NK-92 treated with Interleukin-12 subunit alpha and Interleukin-12 subunit beta, amount 100 ng/mL, for 24 hours (cell line): Measurements from ENCODE around the gene KLK10.

ENCODE experiments used
- DNase-seq: peaks from one replicate; lab custom pipeline; 2025; lab: John Stamatoyannopoulos, UW

The KLK10 gene, protein sequence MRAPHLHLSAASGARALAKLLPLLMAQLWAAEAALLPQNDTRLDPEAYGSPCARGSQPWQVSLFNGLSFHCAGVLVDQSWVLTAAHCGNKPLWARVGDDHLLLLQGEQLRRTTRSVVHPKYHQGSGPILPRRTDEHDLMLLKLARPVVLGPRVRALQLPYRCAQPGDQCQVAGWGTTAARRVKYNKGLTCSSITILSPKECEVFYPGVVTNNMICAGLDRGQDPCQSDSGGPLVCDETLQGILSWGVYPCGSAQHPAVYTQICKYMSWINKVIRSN

GRCh38 chr19:51019544-51019925 lies at the start of gene KLK10:
KLK10 (minus strand) TSS chr19:51019709; CDS start chr19:51019130, 579 bp downstream.
- DNase-seq, result no peak

DNA sequence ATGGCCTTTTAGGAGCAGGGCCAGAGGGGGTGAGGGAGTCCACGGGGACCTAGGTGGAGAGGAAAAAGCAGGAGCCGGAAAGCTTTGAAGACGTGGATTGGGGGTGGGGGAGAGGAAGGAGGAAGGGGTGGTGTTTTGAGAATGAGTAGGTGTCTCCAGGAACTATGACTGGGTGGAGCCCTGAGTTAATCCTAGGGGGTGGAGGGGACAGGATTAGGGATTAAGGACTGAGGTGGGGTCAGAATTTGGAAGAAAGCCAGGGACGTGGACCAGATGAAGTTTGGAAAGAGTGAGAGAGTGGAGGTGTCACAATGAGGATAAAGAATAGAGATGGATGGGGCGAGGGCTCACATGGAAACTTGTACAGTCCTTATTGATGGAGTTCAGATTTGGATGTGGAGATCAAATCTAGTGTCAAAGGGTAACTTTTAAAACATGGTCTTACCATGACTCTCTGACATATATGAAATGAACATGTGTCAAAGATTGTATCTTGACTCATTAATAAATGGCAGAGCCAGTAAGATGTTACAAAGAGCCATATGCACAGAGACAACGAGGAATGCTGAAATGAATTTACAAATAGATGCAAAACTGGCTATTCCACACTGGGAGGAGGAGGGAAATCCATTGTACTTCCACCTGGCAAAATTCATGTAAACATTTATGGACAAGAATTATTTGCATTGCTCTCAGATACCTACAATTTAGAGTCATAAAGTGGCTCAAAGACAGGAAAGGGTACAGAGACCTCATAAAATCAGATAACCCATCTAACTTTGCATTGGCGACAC lies 47.1 kb upstream of the KLK10 start:
- DNase-seq, result no peak

- DNase-seq, result no peak
These were observed 45.9 kb upstream of the KLK10 start for GRCh38 chr19:51065221-51065960.

DNA sequence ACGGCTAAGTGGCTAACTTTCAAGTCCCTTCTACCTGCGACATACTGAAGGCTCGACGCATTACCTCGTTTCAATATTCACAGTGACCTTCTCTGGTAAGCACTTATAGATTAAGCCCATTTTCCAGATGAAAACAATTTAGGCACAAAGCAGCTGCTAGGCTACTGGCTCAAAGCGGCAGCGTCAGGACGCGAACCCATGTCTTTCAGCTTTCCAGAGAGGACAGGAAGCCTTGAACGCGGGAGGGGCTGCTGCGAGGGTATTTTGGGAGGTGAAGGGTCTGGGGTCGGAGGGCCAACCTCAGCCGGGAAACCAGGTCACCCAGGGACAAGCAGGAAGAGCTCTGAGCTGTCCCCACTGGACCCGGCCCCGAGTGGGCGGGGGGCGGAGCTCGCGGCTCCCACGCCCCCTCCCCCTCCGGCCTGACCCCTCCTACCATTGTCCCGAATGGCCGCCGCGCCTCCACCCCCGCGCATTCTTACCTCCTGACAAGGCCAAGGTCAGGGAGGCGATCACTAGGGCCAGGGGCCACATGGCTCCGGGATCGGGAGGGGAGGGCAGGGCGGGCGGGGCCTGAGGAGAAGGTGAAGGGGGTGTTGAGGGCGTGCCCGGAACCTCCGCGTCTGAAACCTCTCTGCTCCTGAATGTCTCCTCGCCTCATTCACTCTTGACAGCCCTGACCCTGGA lies 45.2 kb upstream of the KLK10 start, which contains the start of gene KLK13:
KLK13 (minus strand) TSS at position 559 of the 687 bp plus-strand sequence; CDS start at position 534, 25 bp downstream.
- DNase-seq, result no peak

- DNase-seq, result no peak
These were observed 44.2 kb upstream of the KLK10 start for GRCh38 chr19:51063664-51064063.

DNA sequence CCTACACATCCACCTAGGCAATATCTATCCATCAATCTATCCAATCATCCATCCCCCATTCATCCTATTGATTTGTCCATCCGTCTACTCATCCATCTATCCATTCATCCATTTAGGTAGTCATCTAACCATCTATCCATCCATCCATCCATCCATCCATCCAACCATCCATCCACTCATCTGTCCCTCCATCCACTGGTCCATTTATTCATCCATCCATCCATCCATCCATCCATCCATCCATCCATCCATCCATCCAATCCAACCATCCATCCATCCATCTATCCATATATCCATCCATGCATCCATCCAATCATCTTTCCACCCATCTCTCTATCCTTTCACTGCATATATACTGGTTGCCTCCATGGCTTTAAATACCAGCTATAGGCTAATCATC lies 41.5 kb upstream of the KLK10 start:
- DNase-seq, result no peak

GRCh38 chr19:51060336-51060735 lies 40.8 kb upstream of the KLK10 start:
- DNase-seq, result no peak

DNA sequence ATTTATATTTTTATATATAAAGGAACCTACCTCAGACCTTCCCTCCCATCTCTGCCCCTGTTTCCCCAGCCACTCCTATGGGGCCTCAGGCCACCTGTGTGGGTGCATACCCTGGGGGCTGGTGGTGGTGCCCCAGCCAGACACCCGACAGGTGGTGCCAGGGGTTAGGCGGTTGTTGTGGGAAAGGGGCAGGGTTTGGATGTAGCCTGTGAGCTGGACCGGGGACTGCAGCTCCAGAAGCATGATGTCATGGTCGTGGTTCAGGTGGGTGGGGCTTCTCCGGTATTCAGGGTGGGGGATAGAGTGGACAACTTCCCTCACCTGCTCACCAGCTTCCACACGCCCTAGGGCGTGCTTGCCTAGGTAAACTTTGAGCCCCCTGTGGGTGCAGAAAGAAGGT lies 40.2 kb upstream of the KLK10 start:
- DNase-seq, result no peak

- no peak for DNase-seq
These were observed 36.4 kb upstream of the KLK10 start for GRCh38 chr19:51055866-51056265.

DNA sequence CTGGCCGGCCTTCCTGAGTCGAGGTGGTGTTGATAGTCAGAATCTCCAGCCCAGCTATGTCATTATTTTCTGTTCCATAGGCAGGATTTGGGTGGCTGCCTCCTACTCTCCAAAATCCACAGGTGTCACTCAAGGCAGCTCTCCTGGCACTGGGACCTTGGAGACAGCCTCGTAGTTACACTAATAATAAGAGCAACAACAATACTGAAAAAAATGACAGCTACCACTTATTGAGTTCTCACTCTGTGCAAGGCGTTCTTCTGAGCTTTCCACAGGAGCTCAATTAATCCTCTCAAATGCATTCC lies 27.5 kb upstream of the KLK10 start:
- no peak for DNase-seq

- no peak for DNase-seq
These were observed 24.8 kb upstream of the KLK10 start for GRCh38 chr19:51044327-51044726.

DNA sequence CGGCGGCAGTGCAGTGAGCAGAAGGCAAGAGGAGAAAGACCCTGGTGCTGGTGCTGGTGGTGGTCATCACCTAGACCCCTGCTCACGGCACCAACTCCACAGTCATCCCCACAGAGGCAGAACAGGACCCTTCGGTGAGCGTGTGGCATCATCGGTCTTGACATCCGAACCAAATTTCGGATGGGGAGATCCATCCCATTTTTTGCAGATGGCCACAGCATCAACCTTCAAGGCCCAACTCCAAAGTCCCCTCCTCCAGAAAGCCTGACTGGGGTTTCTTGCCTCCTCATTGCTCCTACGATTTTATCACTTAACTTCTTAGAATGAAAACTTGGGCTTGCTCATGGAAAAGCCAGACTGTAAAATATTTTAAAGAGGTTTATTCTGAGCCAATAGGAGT lies 24.0 kb upstream of the KLK10 start:
- no peak for DNase-seq

DNA sequence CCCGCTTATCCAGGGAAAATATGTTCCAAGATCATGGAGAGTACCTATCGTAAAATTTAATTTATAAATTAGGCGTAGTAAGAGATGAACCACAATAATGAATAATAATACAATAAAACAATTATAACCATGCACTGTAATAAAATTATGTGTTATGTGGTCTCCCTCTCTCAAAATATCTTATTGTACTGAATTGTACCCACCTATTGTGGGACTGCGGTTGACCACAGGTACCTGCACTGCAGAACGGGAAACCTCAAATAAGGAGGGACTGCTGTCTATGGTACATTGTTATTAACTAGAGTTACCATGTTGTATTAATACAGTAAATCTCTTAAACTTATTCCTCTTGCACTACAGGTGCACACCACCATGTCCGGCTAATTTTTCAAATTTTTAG lies 20.6 kb upstream of the KLK10 start:
- no peak for DNase-seq

DNA sequence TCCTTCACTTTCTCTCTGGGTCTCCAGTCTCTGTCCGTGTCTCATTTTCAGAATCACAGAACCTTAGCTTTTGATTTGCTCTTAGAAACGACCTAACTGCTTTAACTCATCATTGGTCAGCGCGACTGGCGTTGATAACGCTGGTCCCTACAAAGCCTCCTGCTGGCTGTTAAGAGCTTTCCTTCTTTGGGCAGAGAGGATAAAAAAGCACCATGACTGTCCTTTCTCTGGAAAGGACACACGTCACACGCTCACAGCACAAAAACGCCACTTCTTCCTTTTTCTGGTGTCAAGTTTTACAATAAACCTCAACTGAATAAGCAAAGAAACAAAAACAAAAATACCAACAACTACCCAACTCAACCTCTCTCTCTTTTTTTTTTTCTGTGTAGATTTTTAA lies 17.0 kb upstream of the KLK10 start:
- no peak for DNase-seq

GRCh38 chr19:51034704-51035103 lies 15.2 kb upstream of the KLK10 start, which contains the start of gene KLK12:
KLK12 (minus strand) TSS chr19:51035002; CDS start chr19:51034621, 381 bp downstream.
- DNase-seq, result no peak

DNA sequence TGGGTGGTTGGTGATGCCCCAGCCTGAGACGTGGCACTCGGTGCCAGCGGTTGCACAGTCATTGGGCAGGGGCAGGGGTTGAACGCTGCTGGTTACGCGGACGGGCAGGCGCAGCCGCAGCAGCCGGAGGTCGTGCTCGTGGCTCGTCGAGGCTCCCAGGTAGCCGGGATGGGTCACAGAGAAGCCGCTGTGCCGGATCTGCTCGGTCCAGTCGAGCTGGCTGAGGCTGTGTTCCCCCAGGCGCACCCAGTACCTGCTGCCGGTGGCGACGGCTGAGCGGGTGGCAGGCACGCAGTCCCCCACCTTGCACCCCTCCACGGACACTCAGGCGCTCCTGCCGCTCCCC lies 12.3 kb upstream of the KLK10 start:
- DNase-seq, result no peak

GRCh38 chr19:51031220-51031879 lies 11.8 kb upstream of the KLK10 start:
- no peak for DNase-seq

DNA sequence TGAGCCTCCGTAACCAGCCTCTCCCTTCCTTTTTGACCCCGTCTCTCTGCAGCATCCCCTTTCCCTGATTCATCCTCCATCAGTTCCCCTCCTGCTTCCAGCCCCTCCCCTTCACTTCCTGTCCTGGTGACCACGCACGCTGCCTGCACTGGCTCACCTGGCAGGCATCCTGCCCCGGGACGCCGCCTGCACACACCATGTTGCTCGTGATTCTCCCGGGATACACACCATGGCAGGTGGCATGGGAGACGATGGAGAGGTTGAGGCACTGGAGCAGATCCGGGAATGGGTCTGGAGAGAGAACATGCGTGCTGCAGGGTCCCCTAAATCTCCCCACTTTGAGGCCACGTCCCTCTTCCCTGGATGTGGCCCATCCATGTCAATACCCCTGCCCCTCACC lies 11.1 kb upstream of the KLK10 start:
- no peak for DNase-seq

DNA sequence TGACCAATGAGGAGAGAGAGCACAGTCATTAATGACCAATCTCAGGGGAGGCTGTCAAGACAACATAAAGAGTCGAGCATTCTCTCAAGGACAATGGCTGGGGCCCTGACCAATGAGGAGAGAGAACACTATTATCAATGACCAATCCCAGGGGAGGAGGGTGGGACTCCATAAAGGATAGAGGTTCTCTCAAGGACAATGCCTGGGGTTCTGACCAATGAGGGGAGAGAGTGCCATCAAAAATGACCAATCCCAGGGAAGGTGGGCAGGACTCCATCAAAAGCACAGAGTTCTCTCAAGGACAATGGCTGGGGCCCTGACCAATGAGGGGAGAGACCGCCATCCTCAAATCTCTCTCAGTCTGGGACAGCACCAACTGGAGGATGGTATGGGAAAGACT lies 10.2 kb upstream of the KLK10 start:
- no peak for DNase-seq

GRCh38 chr19:51027873-51028272 lies 8.4 kb upstream of the KLK10 start:
- DNase-seq, result no peak

DNA sequence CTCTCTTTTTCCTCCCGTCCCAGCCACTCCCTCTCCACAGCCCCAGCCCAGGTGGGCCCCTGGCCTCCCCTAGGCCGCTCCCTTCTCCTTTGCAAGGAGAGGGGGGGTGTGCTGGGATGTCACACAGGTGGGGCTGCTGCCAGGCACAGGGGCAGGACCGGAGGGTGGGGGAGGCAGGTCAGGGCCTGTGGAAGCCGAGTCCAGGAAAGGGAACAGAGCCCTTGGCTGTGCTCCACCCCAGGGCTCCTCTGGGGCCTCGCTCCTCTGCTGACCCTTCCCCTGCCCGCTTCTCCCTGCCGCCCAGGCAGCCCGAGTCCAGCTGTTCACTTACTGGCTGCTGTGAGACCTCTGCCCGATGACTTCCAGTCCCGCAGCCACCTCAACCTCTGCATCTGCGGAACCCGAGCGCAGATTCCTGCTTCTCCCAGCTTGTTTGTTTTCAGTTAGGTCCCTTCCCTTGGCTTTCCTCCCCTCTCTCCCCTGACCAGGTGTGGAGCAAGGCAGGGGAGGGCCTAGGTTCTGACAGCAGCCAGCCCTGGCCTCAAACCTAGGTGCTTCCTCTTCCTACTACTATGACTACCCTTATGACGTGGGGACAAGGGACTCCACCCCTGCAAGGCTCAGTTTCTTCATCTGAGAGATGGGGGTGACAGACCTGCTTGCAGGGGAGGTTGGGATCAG lies 7.8 kb upstream of the KLK10 start:
- DNase-seq, result no peak

GRCh38 chr19:51026554-51026831 lies 7.0 kb upstream of the KLK10 start, which contains the start of gene KLK11:
KLK11 (minus strand) TSS chr19:51026616; CDS start chr19:51025631, 985 bp downstream.
- DNase-seq, result no peak
